Cerebellar cortex (tissue), 1 donor: ENCODE data around the gene PIGM.

Experiments
- DNase-seq: peaks from one replicate; pipeline ENCODE4 v3.0.0-alpha.2; 2015; ENCODE audit warnings: low spot score

PIGM gene

DNA sequence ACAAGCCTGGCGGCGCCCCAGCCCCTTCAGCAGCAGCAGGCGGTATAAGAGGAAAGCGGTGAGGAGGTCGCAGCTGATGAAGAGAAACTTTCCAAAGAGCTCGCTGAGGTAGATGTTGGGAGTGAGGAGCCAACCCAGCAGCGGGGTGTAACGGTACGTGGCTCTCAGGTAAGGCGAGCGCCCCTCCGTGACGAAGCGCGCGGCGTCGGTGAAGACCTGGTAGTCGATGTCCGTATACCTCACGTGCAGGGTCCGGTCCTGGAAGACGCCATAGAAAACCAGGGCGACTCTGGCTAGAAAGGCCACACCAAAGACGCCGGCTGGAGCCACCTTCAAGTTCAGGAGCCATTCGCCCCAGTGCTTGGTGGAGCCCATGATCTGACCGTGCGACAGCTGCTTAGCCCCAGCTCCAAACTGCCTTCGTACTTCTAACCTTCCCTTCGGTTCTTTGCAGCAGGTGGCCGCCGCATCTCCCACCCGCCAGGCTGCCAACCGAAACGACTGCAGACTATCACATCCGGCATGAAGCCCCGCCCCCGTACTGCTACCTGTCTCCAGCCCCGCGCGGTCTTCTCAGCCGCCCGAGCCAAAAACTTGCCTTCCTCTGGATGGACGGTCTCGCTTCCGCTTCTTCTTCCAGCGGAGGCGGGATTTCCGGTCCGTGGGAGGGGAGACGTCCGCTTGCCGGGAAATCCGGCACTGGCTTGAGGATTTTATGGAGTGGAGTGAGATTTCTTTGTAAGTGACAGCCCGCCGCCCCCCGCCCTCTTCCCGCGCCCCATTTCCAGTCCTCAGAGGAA lies at the start of gene PIGM:
TSS of gene PIGM (minus strand) at position 626 of the 800 bp plus-strand sequence. CDS start at position 375, 251 bp downstream.
- peak; percentile 97 for DNase-seq

DNA sequence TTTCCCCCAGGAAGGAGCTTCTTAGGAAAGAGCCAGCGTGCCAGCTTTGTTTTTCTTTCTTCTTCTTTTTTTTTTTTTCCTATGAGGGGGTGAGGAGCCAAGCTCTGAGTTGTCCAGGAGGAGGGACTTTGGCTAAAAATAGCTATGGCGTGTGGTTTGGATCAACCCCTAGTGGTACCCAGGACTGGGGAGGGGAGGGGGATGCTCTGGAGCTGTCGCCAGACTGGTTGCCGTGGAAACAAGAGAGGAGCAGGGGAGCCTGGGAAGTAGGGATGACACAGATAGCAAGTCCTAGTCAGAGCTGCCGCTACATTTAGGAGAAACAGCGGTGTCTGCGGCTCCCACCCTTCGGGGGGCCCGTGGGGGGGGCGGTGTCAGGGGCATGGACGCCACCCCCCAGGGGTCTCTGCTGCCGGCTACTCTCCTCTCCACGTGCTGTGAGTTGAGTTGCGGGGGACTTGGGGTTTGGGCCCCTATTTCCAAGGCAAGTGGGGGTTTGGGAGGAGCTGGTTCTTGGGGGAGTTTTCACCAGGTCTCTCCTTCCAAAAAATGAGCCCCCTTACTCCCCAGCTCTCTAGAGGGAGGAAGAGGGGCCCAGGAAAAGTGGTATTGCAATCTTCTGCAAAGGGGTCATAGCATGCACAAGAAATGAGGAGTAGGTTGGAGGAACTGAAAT lies 49.6 kb upstream of the PIGM start, which contains the start of gene KCNJ9:
TSS of gene KCNJ9 (plus strand) at position 278 of the 676 bp plus-strand sequence. CDS start 2,493 bp downstream, outside the sequence.
- peak; percentile 99 for DNase-seq

DNA sequence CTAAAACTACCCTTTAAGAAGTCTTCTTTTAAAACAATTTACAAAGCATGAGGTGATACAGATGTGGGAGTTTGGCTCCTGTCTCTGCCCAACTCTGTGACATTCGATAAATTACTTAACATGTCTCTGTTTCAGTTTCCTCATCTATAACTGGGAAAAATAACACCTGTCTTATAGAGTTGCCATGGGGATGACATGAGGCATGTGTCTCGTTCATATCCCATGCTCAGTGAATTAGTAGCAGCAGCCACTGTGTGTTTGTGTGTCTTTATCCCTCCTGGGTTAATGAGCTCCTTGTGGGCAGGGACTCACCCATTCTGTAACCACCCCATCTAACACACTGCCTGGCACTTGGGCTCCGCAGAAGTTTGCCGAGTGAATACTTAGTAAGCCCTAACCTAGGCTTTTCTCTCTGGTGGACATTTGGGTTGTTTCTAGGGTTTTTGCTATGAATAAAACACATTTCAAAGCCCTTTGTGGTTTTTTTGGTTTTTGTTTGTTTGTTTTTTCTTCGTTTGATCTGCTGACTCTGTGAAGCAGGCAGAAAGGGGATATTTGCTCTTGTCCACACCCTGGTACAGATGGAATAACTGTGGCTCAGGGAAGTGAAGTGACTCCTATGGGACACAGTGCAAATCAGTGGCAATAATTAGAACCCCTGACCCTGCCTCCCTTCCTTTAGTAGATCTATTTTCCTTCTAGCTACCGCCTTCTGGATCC lies 48.8 kb upstream of the PIGM start:
- no peak for DNase-seq

DNA sequence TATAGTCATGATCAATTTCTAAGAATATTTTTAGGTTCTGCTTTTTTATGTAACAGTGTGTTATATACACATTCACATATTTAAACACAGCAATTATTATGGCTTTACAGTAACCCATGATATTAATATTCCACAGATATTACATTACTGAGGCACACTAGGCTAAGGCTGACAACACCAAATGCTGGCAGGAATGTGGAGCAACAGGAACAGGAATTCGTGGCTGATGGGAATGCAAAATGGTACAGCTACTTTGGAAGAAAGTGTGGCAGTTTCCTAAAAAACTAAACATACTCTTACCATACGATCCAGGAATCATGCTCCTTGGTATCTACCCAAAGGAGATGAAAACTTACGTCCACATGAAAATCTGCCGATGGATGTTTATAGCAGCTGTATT lies 47.7 kb upstream of the PIGM start:
- no peak for DNase-seq

GRCh38 chr1:160078512-160079195 lies 46.9 kb upstream of the PIGM start:
- DNase-seq: peak; percentile 35

- DNase-seq: no peak
Measured at GRCh38 chr1:160077486-160077885, 45.7 kb upstream of the PIGM start.

DNA sequence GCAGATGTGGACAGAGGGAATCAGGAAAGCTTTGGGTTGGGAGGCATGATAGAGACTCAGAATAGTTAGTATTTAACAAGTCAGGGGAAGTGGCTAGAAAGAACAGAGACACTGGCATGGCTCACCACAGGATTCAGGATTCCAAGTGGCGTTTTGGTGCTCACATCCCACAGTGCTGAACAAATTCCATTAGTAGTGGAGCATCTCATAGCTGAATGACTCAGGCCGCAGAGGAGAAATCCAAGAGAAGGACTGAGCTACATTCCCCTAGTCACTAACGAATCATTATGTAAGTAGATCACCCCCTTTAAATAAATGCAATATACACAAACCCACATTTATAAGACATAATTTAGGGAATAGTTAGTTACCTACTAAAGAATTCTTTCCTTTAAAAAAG lies 44.5 kb upstream of the PIGM start:
- no peak for DNase-seq

- DNase-seq: no peak
Measured at GRCh38 chr1:160075836-160076235, 44.0 kb upstream of the PIGM start.

DNA sequence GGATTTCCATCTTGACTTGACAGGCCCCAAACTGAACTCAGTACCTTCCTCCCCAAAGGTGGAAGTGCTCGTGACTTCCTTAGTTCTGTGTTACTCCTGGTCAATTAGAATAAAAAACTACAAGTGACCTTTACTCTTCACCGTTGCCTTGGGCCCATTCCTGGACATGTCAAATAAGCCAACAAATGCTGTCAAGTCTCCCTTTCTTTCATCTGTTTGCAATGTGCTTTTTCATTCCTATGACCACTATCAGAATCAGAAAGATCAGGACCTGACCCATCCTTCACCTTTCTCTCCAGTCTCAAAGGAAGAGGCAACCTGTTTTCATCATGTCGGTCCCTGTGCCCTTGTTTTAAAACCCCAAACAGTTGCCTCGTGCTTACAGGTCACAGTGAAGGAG lies 43.1 kb upstream of the PIGM start:
- DNase-seq: no peak

DNA sequence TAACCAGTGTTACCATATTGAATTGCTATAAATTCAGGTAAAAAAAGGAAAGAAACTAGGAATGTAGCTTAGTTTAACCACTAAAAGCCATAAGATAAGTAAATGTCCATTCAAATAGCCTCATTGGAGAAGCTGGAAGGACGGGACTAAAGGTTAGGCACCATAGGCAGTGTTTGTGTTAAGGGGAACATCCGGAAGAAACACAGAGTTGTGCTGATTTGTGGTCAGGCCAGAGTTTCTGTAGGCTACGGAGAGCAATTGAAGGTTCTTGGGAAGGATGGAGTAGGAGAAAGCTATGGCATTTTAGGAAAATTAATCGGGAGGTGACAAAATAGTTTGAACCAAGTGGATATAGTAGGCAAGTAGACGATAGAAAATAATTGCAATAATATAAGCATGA lies 39.5 kb upstream of the PIGM start:
- DNase-seq: no peak

GRCh38 chr1:160070243-160071163 lies 38.7 kb upstream of the PIGM start:
- peak; percentile 76 for DNase-seq

DNA sequence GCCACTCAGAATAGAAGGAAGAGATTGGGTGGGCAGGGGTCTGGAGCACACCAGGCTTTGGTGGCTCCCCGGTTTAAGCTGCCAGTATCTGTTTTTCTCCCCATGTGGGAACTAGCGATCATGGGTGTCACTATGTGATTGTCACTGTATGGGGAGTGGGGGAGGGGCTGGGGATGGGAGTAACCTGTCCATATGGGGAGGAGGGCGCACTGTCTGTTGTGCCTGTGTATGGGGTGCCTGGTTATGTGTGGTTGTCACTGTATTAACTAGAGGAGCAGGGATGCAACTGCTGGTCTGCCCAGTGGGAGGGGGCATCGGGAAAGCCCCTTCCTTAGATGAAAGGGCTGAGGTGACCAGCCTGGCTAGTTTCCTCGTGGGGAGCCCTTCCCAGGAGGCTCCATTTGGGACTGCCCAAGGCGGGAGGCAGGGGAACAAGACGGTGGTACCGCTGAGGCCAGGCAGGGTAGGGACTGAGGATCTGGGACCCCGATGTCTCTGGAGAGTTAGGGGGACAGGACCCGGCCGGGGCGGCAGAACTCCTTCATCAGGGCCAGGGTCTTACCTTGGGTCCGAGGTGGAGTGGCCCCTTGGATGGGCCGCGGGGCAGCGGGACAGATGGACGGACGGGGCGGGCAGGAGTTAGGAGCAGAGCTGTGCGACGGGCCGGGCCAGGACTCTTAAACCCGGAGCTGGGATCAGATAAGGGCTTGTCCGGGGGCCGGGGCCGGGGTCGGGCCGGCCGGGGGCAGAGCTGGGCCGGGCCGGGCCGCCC lies 37.9 kb upstream of the PIGM start, which contains the start of gene KCNJ10:
TSS of gene KCNJ10 (minus strand) at position 701 of the 772 bp plus-strand sequence. CDS start 27,628 bp downstream, outside the sequence.
- no peak for DNase-seq

DNA sequence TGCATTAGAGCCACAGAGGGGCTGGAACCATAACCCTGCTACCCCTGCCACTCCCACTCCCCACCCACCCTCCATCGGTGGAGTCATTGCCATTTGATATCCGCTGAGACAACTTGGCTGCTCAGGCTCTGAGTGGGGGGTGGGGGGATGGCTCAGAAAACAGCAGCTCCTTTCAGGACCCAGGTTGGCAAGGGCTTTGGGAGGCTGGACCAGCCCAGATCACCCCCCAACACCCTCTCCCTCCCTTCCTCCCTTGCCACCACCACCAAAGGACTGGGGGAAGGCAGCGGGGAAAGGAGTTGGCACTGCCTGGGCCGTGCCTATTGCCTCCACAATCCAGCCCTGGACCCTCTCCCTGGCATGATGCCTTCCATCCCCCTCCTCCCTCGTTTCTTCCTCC lies 36.4 kb upstream of the PIGM start:
- no peak for DNase-seq

DNA sequence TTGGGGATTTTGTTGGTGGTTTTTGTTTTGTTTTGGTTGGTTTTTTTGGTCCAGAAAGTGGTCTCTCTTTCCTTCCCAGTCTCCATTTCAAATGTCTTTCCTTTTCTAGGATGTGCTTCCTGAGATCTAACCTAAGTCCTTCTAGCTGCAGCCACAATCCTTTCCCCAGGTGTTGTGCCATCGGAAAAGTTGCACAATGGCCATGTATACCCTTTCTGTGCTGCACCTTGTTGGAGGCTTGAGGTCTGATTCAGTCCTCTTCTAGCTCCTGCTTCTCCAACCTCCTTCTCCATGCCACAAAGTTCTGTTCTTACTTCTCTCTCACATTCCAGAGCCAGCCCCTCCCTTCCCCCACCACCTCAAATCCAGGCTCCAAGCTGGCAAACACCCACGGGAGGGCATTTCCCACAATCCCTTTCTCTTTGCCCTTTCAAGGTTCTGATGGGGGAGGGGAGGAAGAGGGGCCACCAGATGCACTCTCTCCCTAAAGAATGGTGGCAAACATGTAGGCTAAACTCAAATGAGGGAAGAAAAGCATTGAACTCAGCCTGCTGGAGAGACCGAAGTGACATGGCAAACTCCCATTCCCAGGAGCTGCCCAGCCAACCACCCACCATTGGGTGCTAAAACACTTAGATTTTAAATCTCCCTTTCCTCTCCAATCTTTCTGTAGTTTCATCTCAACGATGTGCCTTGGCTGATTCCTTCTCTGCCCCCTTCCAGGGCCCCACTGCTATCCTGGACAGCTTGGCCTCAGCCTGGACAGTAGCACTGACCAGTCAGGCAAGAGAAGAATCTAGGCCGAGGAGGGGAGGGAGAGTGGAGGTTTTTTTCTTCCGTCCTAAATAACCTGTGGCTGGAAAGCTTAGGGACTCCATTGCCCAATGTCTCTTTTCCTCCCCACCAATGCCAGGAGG lies 35.3 kb upstream of the PIGM start:
- DNase-seq: no peak

- no peak for DNase-seq
Measured at GRCh38 chr1:160064746-160065145, 33.0 kb upstream of the PIGM start.

GRCh38 chr1:160064164-160064563 lies 32.4 kb upstream of the PIGM start:
- DNase-seq: no peak

- DNase-seq: no peak
Measured at GRCh38 chr1:160063176-160063575, 31.4 kb upstream of the PIGM start.

DNA sequence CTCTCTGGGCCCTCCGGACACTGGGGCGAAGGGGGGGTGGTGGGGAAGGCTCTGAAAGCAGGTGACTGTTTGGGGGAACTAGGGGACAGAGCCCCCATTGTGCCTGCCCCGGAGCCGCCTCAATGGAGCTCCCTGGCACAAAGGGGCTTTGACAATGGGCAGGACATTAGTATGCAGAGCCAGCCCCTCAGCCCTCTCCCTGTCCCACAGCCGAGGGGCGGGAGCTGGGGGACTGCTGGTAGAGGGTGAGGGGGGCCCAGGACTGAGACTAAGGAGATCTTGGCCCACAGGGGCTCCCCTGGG lies 30.4 kb upstream of the PIGM start:
- DNase-seq: peak; percentile 37
